GM13977 (cell line): ENCODE results near the gene PNP.

Experiments
- DNase-seq: peaks from one replicate; pipeline ENCODE4 v3.0.0; 2012; ENCODE audit warnings: low spot score
- CTCF ChIP-seq: IDR thresholded peaks from 2 replicates; pipeline ENCODE4 v1.5.1; 2012; ENCODE audit warnings: mild to moderate bottlenecking, control low read depth; ENCODE audit not compliant: insufficient read depth; ENCODE audit errors: extremely low read depth, missing control alignments
- in situ Hi-C: fragments of 300-500 bp; cut with MboI; formaldehyde crosslinking; loops from one replicate; pipeline ENCODE4 v1.12.0; 2022; ENCODE audit warnings: low sequenced_read_pairs, low pct_unique_long_range_greater_than_20kb, mixed read lengths, inconsistent platforms; ENCODE audit not compliant: unreplicated experiment

PNP gene

GRCh38 chr14:20512177-20512905 is 43.1 kb downstream of the PNP start:
- no peak for DNase-seq
- TF ChIP-seq CTCF, result no peak
- in situ Hi-C loops, result no loop called here

- no peak for DNase-seq
- in situ Hi-C loops, result no loop called here
- no peak for TF ChIP-seq CTCF
Measured at GRCh38 chr14:20515846-20516245, 46.6 kb downstream of the PNP start.

GRCh38 chr14:20516921-20517320 is 47.7 kb downstream of the PNP start:
- in situ Hi-C loops, result no loop called here
- DNase-seq, result no peak
- no peak for TF ChIP-seq CTCF

- in situ Hi-C loops, result no loop called here
- no peak for TF ChIP-seq CTCF
Measured at GRCh38 chr14:20522332-20522731, 53.1 kb downstream of the PNP start.

GRCh38 chr14:20524027-20524426 is 54.8 kb downstream of the PNP start:
- TF ChIP-seq CTCF, result no peak
- in situ Hi-C loops, result no loop called here
- DNase-seq, result no peak

More at GRCh38 chr14:20522332-20522731, 53.1 kb downstream of the PNP start:
- no peak for DNase-seq
